T-helper 2 cell treated with Interferon-gamma antibody and Interleukin-4, amounts not matched to agents 100 ng/mL and 5 ng/mL, for 36 hours (primary cell): ENCODE results near the gene MINDY4B. TPM values are rescaled to one million over a fixed set of nuclear protein-coding genes. Genes with fewer than 3 reads are reported as not detected.

Experiments used
- intact Hi-C: fragments of 100-400 bp; cut with micrococcal nuclease; formaldehyde crosslinking; loops from one replicate; pipeline ENCODE4 v1.15.1; 2023
- total RNA-seq: library from RNA; stranded (reverse); gene quantifications from 2 replicates; pipeline ENCODE4 v1.2.3, GENCODE V29; 2022

Gene MINDY4B
- total RNA-seq, 1 donor from 2014 or later = not detected

DNA sequence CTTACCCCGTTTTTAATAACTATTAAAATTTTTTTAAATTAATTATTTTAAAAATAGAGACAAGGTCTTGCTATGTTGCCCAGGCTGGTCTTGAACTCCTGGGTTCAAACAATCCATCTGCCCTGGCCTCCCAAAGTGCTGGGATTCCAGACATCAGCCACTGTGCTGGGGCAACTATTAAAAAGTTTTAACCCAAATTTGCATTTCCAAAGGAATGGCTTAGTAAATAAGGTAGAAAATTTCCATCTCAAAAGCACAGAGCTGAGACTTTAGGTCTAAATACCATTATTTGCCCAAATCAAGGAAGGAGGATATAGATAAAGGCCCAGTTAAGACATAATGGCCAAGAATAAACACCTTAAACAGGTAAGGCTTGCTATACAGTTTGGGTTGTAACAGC is 56.4 kb downstream of the MINDY4B start:
- intact Hi-C loops = no loop called here

GRCh38 chr3:150847433-150847832 is 57.8 kb downstream of the MINDY4B start:
- intact Hi-C loops = no loop called here

GRCh38 chr3:150844484-150844883 is 60.8 kb downstream of the MINDY4B start:
- intact Hi-C loops = no loop called here

- intact Hi-C loops = no loop called here
Measured at GRCh38 chr3:150843241-150843640, 62.0 kb downstream of the MINDY4B start.

- intact Hi-C loops = no loop called here
Measured at GRCh38 chr3:150840802-150841515, 64.3 kb downstream of the MINDY4B start.

DNA sequence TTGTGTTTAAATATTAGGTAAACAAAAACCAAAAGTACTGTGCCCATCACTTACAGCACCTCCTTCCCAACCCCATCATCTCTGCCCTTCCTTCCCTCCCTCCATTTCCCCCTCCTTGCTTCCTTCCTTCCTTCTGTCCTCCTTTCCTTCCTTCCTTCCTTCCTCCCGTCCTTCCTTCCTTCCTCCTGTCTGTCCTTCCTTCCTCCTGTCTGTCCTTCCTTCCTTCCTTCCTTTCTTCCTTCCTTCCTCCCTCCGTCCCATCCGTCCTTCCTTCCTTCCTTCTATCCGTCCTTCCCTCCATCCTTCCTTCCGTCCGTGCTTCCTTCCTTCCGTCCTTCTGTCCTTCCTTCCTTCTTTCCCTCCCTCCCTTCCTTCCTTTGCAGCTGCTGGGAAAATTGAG is 74.5 kb downstream of the MINDY4B start:
- intact Hi-C loops = no loop called here

- intact Hi-C loops = no loop called here
Measured at GRCh38 chr3:150830094-150830681, 75.1 kb downstream of the MINDY4B start.

- intact Hi-C loops = no loop called here
Measured at GRCh38 chr3:150829408-150829807, 75.8 kb downstream of the MINDY4B start.

GRCh38 chr3:150828997-150829396 is 76.2 kb downstream of the MINDY4B start:
- intact Hi-C loops = no loop called here

DNA sequence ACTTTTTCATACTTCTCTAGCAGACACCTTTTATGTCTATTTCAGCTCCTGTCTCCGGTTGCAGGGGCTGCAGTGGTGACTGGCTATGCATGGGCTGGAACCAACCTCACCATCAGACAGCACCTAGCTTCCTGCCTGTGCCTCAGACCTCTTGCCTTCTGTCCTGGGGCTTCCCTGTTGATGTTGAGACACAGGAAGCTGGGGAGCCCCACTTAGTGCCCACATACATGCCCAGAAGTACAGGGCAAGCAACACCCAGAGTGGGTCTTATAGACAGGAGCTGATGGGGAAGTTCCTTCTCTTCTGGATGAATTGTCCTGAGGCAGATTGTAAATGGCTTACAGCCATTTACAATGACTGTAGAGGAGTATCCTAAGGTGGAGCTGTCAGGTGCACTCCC is 77.0 kb downstream of the MINDY4B start:
- intact Hi-C loops = no loop called here

- intact Hi-C loops = no loop called here
Measured at GRCh38 chr3:150826466-150827282, 78.6 kb downstream of the MINDY4B start.

GRCh38 chr3:150825916-150826377 is 79.3 kb downstream of the MINDY4B start:
- intact Hi-C loops = no loop called here

- intact Hi-C loops = no loop called here
Measured at GRCh38 chr3:150825192-150825915, 79.9 kb downstream of the MINDY4B start.

GRCh38 chr3:150823277-150823676 is 82.0 kb downstream of the MINDY4B start:
- intact Hi-C loops = no loop called here

DNA sequence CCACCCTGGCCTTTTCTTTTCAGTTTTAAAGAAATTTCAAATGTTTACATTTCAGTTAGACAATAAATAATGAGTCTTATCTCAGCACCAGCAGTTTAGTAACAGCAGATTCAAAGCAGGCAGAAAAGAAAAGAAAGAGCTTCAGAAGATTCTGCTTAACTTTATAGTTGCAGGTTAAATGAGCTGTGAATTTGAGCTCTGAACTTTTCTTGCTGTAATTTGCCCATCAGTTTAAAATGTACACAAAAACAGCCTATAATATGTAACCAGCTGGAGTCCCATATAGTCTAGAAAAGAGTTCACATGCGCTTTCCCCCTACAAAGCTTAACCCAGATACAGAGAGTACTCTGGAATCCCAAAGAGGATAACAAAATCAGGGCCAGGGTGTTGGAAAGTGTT is 82.6 kb downstream of the MINDY4B start:
- intact Hi-C loops = no loop called here

Other genes with a start within 250 kb of the MINDY4B start
- not detected in 2 replicates for gene ERICH6, start 201.5 kb downstream of the MINDY4B start, total RNA-seq
- 31.5 and 33.4 TPM in 2 replicates for gene SIAH2, start 142.3 kb downstream of the MINDY4B start, total RNA-seq
- gene CLRN1, start 67.3 kb upstream of the MINDY4B start, total RNA-seq = not detected in 2 replicates
- 1.6 and 1.8 TPM in 2 replicates for gene MED12L, start 180.2 kb upstream of the MINDY4B start, total RNA-seq